ENCODE data around the gene LLPH. TPM values are rescaled to one million over a fixed set of nuclear protein-coding genes. Genes with fewer than 3 reads are reported as not detected.

The LLPH gene
- total and polyA plus RNA-seq, 2 donors, result 9.7 to 25.7 TPM

DNA sequence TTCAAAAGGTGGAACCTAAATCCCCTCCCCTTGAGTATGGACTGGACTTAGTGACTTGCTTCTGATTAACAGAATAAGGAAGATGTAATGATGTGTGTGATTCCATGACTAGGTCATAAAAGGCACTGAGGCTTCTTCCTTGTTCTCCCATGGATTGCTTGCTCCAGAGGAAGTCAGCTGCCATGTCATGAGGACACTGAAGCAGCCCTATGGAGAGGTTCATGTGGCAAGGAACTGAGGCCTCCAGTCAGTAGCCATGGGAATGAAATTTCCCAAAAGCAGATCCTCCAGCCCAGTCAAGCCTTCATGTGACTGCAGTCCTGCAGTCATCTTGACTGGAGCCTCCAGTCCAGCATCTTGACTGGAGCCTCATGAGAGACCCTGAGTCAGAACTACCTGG lies 28.6 kb upstream of the LLPH start:
- no peak for DNase-seq (ENCODE audit: extremely low spot score)
- H3K27ac ChIP-seq (ENCODE audit: low read depth), result no peak overlapping the region
- H3K36me3 ChIP-seq (ENCODE audit: insufficient read depth), result peaks cover 2% of the 10 kb centered on the region
- H3K4me3 ChIP-seq (ENCODE audit: low read depth, low read length), result no peak overlapping the region
- peaks cover 2% of the 10 kb centered on the region for H3K4me1 ChIP-seq (ENCODE audit: insufficient read depth)

DNA sequence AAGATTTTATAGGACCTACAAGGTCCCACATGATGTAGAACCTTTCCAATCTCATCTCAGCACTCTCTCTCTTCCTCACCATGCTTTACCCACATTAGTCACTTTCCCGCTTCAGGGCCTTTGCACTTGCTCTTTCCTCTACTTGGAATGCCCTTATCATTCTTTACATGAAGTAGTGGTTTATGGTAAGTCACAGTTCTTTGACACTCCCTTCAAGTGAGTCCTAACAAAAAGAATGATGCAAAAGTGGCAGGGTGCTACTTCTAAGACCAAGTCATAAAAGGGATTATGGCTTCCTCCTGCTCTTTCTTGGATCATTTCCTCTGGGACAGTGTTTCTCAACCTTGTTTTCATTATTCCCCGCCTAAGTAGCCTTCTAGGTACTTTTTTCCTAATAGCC lies 26.1 kb upstream of the LLPH start:
- WGBS, result 95% methylated on average over 2 of the region's 2 CpGs
- no peak for DNase-seq (ENCODE audit: extremely low spot score)

DNA sequence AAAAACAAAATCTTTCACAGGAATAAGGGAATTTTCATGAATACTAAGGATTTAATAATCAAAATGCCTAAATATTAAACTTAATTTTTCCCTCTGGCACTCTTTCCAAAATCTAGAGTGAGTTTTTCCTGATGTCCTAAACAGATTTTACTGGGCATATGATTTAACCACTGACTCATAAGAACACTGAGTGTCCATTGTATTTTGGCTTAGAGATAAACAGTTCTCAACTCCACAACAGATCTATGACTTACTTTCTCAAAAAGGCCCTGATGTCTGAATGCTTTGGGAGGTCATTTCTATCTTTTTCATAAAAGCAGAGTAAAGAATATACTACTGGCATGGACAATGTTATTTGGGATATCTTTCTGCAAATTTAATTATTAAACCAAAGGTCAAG lies 24.2 kb upstream of the LLPH start:
- H3K36me3 ChIP-seq (ENCODE audit: insufficient read depth), result no peaks in the 10 kb centered on the region
- H3K27ac ChIP-seq (ENCODE audit: low read depth), result no peak overlapping the region
- H3K4me3 ChIP-seq (ENCODE audit: low read depth, low read length), result no peak overlapping the region
- no peaks in the 10 kb centered on the region for H3K4me1 ChIP-seq (ENCODE audit: insufficient read depth)
- no peak for DNase-seq (ENCODE audit: extremely low spot score)

More for the DNA sequence above, 26.1 kb upstream of the LLPH start:
- Histone ChIP-seq H3K4me1 (ENCODE audit: insufficient read depth) (no peaks in the 10 kb centered on the region), H3K27ac (ENCODE audit: low read depth) (no peak overlapping the region), H3K36me3 (ENCODE audit: insufficient read depth) (peaks cover 2% of the 10 kb centered on the region), H3K4me3 (ENCODE audit: low read depth, low read length) (no peak overlapping the region)

DNA sequence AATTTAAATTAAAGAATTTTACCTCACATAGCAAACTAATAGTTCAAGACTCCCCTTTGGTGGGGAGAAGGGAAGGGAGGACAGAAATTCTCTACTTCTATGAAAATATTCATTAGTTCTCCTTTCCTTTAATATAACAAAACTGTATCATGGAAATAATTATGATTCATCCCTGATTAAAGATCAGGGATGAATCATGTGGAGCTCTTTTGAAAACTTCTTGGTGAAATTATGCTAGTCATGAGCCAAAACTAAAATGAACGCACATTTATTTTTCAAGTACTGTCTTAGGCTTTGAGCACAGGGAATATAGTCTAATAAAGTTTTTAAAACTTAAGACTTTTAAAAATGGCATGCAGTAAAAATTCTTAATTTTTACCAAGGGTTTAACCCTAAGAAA lies 22.2 kb upstream of the LLPH start:
- H3K27ac ChIP-seq (ENCODE audit: low read depth), result no peak overlapping the region
- H3K36me3 ChIP-seq (ENCODE audit: insufficient read depth), result no peaks in the 10 kb centered on the region
- no peak for DNase-seq (ENCODE audit: extremely low spot score)
- no peaks in the 10 kb centered on the region for H3K4me1 ChIP-seq (ENCODE audit: insufficient read depth)
- WGBS, result 64% methylated on average over 1 of the region's 1 CpG
- H3K4me3 ChIP-seq (ENCODE audit: low read depth, low read length), result no peak overlapping the region

DNA sequence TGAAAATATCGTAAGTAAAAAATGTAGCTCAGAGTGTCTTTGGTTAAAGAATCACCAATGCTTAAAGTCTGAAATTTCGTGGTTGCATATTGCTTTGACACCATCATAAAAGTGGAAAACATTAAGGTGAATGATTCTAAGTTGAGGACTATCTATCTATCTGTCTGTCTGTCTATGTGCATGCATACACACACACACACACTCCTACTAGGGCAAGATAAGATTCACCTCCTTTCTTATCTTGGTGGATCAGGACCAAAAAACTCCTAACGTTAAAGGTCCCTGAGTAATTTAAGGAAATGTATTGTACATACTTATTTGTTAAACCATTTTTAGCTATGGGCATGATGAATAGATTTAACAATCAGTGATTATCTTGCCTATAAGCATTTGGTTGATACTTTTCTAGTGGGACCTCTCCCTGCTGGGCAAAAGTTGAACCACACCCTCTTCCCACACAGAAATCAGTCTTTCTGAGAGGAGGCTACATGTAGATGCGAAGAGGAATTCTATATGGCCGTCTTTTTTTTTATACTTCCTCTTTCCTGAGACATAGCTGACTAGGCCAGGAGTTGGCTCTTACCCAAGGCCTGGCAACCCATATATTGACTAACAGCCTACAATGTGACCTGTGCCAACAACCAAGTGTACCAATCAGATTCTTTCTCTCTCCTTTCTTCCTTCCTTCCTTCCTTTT lies 19.3 kb upstream of the LLPH start:
- H3K36me3 ChIP-seq (ENCODE audit: insufficient read depth), result no peaks in the 10 kb centered on the region
- DNase-seq (ENCODE audit: extremely low spot score), result no peak
- H3K4me3 ChIP-seq (ENCODE audit: low read depth, low read length), result no peak overlapping the region
- WGBS, result 80% methylated on average over 5 of the region's 5 CpGs
- H3K27ac ChIP-seq (ENCODE audit: low read depth), result no peak overlapping the region
- H3K4me1 ChIP-seq (ENCODE audit: insufficient read depth), result no peaks in the 10 kb centered on the region

DNA sequence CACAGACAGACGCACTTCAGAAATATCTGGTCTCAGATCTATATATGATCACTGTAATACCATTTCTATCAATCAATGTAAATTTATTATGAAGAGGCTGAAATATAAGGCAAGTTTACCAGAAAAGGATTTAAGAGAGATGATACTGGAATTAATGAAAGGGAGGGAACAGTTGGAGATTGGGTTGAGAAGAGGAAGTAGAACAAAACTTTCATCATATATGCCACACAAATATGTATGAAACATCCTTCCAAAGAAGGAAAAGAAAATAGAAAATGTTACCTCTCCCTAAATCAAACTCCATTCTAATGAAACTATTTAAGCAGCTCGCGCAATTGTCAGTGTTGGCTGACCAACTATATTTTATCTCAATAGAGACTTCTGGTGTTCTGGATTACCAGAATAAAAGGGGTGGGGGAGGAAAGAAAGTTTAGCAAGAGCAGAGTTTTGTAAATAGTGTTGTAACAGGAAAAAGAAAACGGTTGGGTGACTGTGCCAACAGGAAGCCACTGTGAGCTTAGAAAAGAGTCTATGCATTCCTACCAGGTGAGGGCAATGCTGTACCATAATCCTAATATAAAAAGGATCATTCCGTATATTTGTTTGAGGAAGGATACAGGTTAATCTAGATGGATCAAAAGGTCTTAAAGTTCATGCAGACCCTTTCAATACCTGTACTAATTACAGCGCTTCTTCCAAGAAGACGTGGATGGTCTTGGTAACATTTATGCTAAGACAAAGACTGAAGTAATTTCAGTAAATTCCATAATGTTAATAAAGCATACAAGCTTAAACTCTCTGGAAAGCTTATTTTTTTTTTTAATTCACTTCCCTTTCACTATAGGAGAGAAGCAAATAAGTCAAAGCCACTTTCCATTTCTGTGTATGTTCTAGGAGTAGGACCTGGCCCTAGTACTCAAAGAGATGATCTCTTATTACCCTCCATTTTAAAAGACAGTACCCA lies 14.5 kb upstream of the LLPH start:
- 44% methylated on average over 7 of the region's 7 CpGs for WGBS
- Histone ChIP-seq H3K27ac (ENCODE audit: low read depth) (no peak overlapping the region), H3K4me1 (ENCODE audit: insufficient read depth) (no peaks in the 10 kb centered on the region), H3K4me3 (ENCODE audit: low read depth, low read length) (no peak overlapping the region), H3K36me3 (ENCODE audit: insufficient read depth) (peaks cover 3% of the 10 kb centered on the region)
- peak; percentile 15 for DNase-seq (ENCODE audit: extremely low spot score)

DNA sequence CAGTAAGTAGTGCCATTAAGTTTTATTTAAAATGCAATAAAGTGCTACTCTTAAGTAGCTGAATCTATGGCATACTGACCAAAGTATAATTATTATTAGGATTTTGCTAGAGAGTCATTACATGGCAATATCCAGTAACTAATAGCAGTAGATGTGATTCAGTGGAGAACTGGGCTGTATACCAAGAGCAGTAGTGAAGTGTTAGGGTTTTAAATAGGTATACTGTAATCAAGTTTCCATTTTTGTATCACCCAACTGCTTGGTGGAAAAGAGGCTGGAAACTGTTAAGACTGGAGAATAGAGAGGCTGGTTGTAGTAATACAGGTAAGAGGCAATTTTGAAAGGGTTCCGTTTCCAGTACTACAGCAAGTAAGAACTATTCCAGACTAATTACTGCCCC lies 13.3 kb upstream of the LLPH start:
- peaks cover 6% of the 10 kb centered on the region for H3K36me3 ChIP-seq (ENCODE audit: insufficient read depth)
- no peak for DNase-seq (ENCODE audit: extremely low spot score)
- 100% methylated on average over 1 of the region's 1 CpG for WGBS
- H3K4me3 ChIP-seq (ENCODE audit: low read depth, low read length), result no peak overlapping the region
- H3K4me1 ChIP-seq (ENCODE audit: insufficient read depth), result no peaks in the 10 kb centered on the region
- H3K27ac ChIP-seq (ENCODE audit: low read depth), result no peak overlapping the region

DNA sequence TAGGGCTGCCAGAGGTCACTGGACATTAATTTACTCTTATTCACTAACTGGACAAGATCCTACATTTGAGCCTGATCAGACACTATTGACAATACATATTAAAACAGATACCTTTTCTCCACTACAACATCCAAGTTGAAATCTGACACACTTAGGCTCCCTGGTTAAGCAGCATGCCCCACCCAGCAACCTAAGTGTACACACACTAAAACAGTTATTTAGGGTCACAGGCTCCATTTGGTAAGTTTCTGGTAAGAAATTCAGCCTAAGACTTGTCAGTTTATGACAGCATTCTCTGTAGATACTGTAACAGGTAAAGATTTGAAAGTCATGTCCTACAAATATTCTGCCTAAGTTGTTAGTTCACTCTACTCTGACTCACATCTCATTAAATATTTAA lies 12.3 kb upstream of the LLPH start:
- H3K27ac ChIP-seq (ENCODE audit: low read depth), result no peak overlapping the region
- H3K4me3 ChIP-seq (ENCODE audit: low read depth, low read length), result no peak overlapping the region
- no peak for DNase-seq (ENCODE audit: extremely low spot score)
- no peaks in the 10 kb centered on the region for H3K4me1 ChIP-seq (ENCODE audit: insufficient read depth)
- peaks cover 8% of the 10 kb centered on the region for H3K36me3 ChIP-seq (ENCODE audit: insufficient read depth)

DNA sequence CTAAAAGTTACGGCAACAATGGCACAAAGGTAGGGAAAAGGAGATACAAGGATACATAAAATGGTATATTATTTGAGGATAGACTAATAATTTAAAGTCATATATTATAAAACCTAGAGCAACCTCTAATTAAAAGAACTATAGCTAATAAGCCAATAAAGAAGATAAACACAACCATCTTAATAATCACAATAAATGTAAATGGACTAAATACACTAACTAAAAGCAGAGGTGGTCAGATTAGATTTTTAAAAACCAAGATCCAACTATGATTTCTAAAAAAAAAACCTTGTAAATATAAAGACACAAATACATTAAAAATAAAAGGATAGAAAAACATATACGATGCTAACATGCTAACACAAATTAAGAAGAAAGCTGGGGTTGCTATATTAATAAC lies 10.7 kb upstream of the LLPH start:
- Histone ChIP-seq H3K36me3 (ENCODE audit: insufficient read depth) (peaks cover 8% of the 10 kb centered on the region), H3K27ac (ENCODE audit: low read depth) (no peak overlapping the region), H3K4me3 (ENCODE audit: low read depth, low read length) (no peak overlapping the region), H3K4me1 (ENCODE audit: insufficient read depth) (no peaks in the 10 kb centered on the region)
- no peak for DNase-seq (ENCODE audit: extremely low spot score)
- 97% methylated on average over 2 of the region's 2 CpGs for WGBS

DNA sequence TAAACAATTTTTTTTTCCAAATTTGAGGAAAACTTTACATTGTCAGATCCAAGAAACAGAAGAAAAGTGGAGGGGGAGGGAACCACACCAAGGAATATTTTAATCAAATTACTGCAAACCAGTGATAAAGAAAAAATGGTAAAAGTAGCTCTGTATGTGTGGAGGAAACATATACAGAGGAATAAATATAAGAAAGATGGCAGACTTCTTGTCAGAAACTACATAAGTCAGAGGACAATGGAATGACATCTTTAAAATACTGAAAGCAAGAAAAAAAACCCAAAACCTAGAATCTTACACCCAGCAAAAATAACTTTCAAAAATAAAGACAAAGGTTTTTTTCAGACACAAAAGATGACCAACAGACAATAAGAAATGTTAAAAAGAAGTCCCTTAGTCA lies 10.2 kb upstream of the LLPH start:
- no peak for DNase-seq (ENCODE audit: extremely low spot score)
- H3K4me3 ChIP-seq (ENCODE audit: low read depth, low read length), result no peak overlapping the region
- no peaks in the 10 kb centered on the region for H3K4me1 ChIP-seq (ENCODE audit: insufficient read depth)
- no peak overlapping the region for H3K27ac ChIP-seq (ENCODE audit: low read depth)
- peaks cover 8% of the 10 kb centered on the region for H3K36me3 ChIP-seq (ENCODE audit: insufficient read depth)

DNA sequence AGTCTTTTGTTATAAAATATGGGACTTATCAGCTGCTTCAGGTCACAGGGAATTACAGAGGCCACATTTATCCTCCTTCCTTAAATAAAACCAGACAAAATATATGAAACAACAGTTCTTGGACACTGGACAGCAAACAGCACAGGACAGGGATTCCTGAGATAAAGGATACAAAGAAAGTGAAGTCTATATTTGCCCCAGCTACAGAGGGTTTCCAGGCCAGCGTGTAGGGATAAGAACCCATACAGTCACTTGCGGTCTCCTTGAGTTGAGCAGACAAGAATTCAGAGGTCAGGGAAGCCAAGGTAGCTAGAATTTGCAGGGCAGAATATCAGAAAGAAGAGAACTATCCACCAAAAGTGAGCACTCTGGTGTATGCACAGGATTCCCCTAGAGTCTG lies 8.8 kb upstream of the LLPH start:
- Histone ChIP-seq H3K27ac (ENCODE audit: low read depth) (no peak overlapping the region), H3K4me1 (ENCODE audit: insufficient read depth) (no peaks in the 10 kb centered on the region), H3K4me3 (ENCODE audit: low read depth, low read length) (no peak overlapping the region), H3K36me3 (ENCODE audit: insufficient read depth) (peaks cover 8% of the 10 kb centered on the region)
- WGBS, result over 99% methylated on average over 2 of the region's 2 CpGs
- DNase-seq (ENCODE audit: extremely low spot score), result no peak

DNA sequence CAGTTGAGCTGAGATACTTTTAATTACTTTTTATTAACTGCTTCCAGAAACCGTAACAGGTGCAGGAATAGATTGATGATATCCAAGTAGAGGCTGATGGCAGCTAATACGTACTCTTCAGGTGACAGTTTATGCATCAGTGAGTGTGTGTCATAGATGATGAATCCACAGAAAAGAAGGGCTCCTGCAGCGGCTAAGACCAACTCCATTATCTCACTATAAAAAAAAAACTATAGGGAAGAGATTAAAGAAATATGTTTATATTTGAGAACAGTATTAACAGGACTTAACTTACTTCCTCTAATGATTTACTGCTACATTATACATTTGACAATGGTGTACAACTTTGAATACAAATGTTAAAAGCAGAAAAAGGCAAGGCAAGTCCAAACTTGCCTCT lies 7.4 kb upstream of the LLPH start:
- no peak for DNase-seq (ENCODE audit: extremely low spot score)
- peaks cover 5% of the 10 kb centered on the region for H3K36me3 ChIP-seq (ENCODE audit: insufficient read depth)
- H3K27ac ChIP-seq (ENCODE audit: low read depth), result no peak overlapping the region
- no peak overlapping the region for H3K4me3 ChIP-seq (ENCODE audit: low read depth, low read length)
- H3K4me1 ChIP-seq (ENCODE audit: insufficient read depth), result no peaks in the 10 kb centered on the region
- 93% methylated on average over 3 of the region's 3 CpGs for WGBS

DNA sequence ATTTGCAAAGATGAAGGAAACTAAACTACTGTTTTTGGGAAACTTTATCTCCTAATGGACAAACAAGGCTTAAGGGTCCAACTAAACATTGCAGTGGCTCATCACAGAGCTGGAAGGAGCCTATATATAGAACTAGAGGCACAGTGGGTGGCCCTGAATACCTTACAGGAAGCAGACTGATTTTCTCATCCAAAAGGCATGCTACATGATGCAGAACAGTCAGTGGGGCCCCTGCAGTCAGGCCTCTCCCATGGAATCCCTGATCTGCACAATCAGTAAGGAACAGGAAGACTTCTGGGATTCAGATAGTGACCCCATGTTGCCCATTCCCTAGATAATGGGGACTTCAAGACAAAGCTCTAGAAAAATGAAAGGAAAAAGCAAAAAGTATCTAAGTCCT lies 1.9 kb upstream of the LLPH start:
- no peak overlapping the region for H3K4me3 ChIP-seq (ENCODE audit: low read depth, low read length)
- H3K36me3 ChIP-seq (ENCODE audit: insufficient read depth), result no peaks in the 10 kb centered on the region
- H3K27ac ChIP-seq (ENCODE audit: low read depth), result no peak overlapping the region
- no peak for DNase-seq (ENCODE audit: extremely low spot score)
- H3K4me1 ChIP-seq (ENCODE audit: insufficient read depth), result no peaks in the 10 kb centered on the region

DNA sequence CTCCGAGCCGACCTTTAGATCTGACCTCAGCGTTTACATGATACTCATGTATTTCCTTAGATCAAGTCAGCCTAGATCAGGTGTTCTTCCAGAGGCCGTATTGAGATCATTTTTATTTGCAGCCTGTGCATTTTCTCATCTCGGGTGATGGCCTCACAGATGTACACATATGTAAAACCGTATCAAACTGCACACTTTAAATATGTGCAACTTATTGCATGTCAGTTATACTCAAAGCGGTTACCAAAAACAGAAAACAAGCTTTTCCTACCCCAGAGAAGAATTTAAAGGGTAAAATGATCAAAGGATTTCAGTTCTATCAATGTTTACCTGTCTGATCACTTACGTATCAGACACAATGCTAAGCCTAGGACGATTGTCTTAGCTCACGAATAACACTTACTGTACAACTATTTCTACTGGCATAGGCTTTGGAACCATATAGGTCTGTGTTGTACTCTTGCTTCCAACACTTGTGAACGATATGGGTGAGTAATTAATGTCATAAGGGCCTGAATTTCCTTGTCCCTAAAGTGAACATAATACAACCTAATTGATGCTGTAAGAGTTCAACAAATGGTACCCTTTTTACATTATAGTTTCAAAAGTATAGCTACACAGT lies 628 bp upstream of the LLPH start:
- WGBS, result 8% methylated on average over 11 of the region's 11 CpGs
- no peak for DNase-seq (ENCODE audit: extremely low spot score)
- H3K4me3 ChIP-seq (ENCODE audit: low read depth, low read length), result peak overlapping the region; percentile 71
- H3K4me1 ChIP-seq (ENCODE audit: insufficient read depth), result no peaks in the 10 kb centered on the region
- H3K27ac ChIP-seq (ENCODE audit: low read depth), result no peak overlapping the region
- no peaks in the 10 kb centered on the region for H3K36me3 ChIP-seq (ENCODE audit: insufficient read depth)

All from urinary bladder (tissue), 4 donors.